HCT116 (cell line): ENCODE results near the gene TNF. TPM values are rescaled to one million over a fixed set of nuclear protein-coding genes. Genes with fewer than 3 reads are reported as not detected.

ENCODE experiments used
- ATAC-seq: fragments of 200-7000 bp; cut with Tn5 transposase; 2 replicates; pipeline ENCODE4 v1.9.1; 2020; ENCODE audit warnings: mild to moderate bottlenecking, moderate library complexity
- BruUV-seq: library from RNA; stranded (reverse); fragments of 400-500 nt; replicated peaks from 2 replicates; lab custom pipeline; 2021; lab: Mats Ljungman, UMichigan
- CTCF ChIA-PET: fragments of 300-600 bp; sonication (Branson Sonifier 250); formaldehyde crosslinking; loops from one replicate; lab custom pipeline; 2021; ENCODE audit warnings: antibody characterized with exemption; lab: Charles Lee
- POLR2A ChIA-PET: fragments of 300-600, 350-600 bp; sonication (Branson Sonifier 250); formaldehyde crosslinking; loops from one replicate; lab custom pipeline; 2021; ENCODE audit warnings: antibody characterized with exemption; lab: Charles Lee
- RAD21 ChIA-PET, 2 experiments: fragments of 300-600 bp; sonication (Branson Sonifier 250); formaldehyde crosslinking; loops; one replicate each; lab custom pipeline; 2023; ENCODE audit warnings: low total read pairs in 2 of 2; ENCODE audit not compliant: uncharacterized antibody in 2 of 2, unreplicated experiment in 2 of 2, low non-redundant PET in 1 of 2; lab: Charles Lee
- DNase-seq: peaks from one replicate; pipeline ENCODE4 v3.0.0-alpha.2; 2010; ENCODE audit warnings: low read depth, low spot score
- H2AFZ ChIP-seq: fragments of 200-600 bp; shearing (Covaris generic), sonication (generic); 2 replicates; pipeline ENCODE4 v1.6.1; 2017; ENCODE audit warnings: low read depth, mixed run types, mixed read lengths, antibody characterized with exemption, low read length; ENCODE audit not compliant: poor library complexity, severe bottlenecking
- H3K27ac ChIP-seq: 2 replicates; pipeline ENCODE4 v1.5.1; 2012; ENCODE audit warnings: low read depth, low read length
- H3K27me3 ChIP-seq: fragments of 200-600 bp; sonication (generic); 2 replicates; pipeline ENCODE4 v1.6.1; 2016; ENCODE audit warnings: mixed run types, low read length, mixed read lengths; ENCODE audit not compliant: insufficient read depth
- H3K36me3 ChIP-seq, 2 experiments: fragments of 200-500 bp in 1 of 2; fragments of 200-600 bp in 1 of 2; sonication (Bioruptor generic) in 1 of 2; sonication (generic) in 1 of 2; 2 replicates each; pipeline versions ENCODE4 v1.5.1 to v1.6.1; 2014 to 2016; ENCODE audit warnings: low read length in 2 of 2, inconsistent platforms in 1 of 2, mixed read lengths in 1 of 2, mixed run types in 1 of 2; ENCODE audit not compliant: insufficient read depth in 2 of 2, control insufficient read depth in 1 of 2
- H3K4me1 ChIP-seq, 2 experiments: fragments of 200-600 bp in 1 of 2; sonication (generic) in 1 of 2; 2 replicates each; pipeline versions ENCODE4 v1.5.1 to v1.6.1; 2012 to 2017; ENCODE audit warnings: low read length in 2 of 2, inconsistent platforms in 1 of 2, mild to moderate bottlenecking in 1 of 2, mixed read lengths in 1 of 2, mixed run types in 1 of 2, moderate library complexity in 1 of 2; ENCODE audit not compliant: insufficient read depth in 2 of 2, control insufficient read depth in 1 of 2
- H3K4me2 ChIP-seq: fragments of 200-600 bp; sonication (generic); 2 replicates; pipeline ENCODE4 v1.6.1; 2017; ENCODE audit warnings: mixed run types, low read length, mixed read lengths
- H3K4me3 ChIP-seq, 2 experiments: fragments of 200-600 bp in 1 of 2; sonication (generic) in 1 of 2; replicated peaks in 1 of 2; 2 replicates each; pipeline ENCODE4 v1.5.1; 2011 to 2016; ENCODE audit warnings: low read length in 2 of 2, control low read depth in 1 of 2, low read depth in 1 of 2, mild to moderate bottlenecking in 1 of 2, mixed read lengths in 1 of 2, mixed run types in 1 of 2
- H3K79me2 ChIP-seq: fragments of 200-600 bp; sonication (generic); 2 replicates; pipeline ENCODE4 v1.6.1; 2017; ENCODE audit warnings: mild to moderate bottlenecking, mixed run types, low read length, moderate library complexity, mixed read lengths; ENCODE audit not compliant: insufficient read depth
- H3K9ac ChIP-seq: fragments of 200-600 bp; sonication (generic); 2 replicates; pipeline ENCODE4 v1.6.1; 2016; ENCODE audit warnings: low read length, mixed read lengths
- H3K9me2 ChIP-seq: fragments of 200-600 bp; sonication (generic), shearing (Covaris generic); 2 replicates; pipeline ENCODE4 v1.6.1; 2017; ENCODE audit warnings: mixed run types, mild to moderate bottlenecking, moderate library complexity; ENCODE audit not compliant: insufficient read depth
- H3K9me3 ChIP-seq, 2 experiments: fragments of 200-500 bp in 1 of 2; fragments of 200-600 bp in 1 of 2; sonication (Bioruptor generic) in 1 of 2; sonication (generic) in 1 of 2; 2 replicates each; pipeline ENCODE4 v1.6.1; 2014 to 2017; ENCODE audit warnings: low read length in 2 of 2, mixed read lengths in 2 of 2, inconsistent platforms in 1 of 2, low read depth in 1 of 2, mild to moderate bottlenecking in 1 of 2, mixed run types in 1 of 2, moderate library complexity in 1 of 2; ENCODE audit not compliant: control insufficient read depth in 1 of 2, insufficient read depth in 1 of 2
- H4K20me1 ChIP-seq: fragments of 200-600 bp; sonication (generic), shearing (Covaris generic); 2 replicates; pipeline ENCODE4 v1.6.1; 2017; ENCODE audit warnings: mixed run types, mild to moderate bottlenecking, moderate library complexity; ENCODE audit not compliant: insufficient read depth
- CBX3 ChIP-seq: IDR thresholded peaks from 2 replicates; pipeline ENCODE4 v1.6.1; 2012; ENCODE audit warnings: low read depth
- CEBPB ChIP-seq: IDR thresholded peaks from 2 replicates; pipeline ENCODE4 v1.6.1; 2012; ENCODE audit warnings: low read depth
- EGR1 ChIP-seq: IDR thresholded peaks from 2 replicates; pipeline ENCODE4 v1.6.1; 2012; ENCODE audit warnings: low read depth
- ELF1 ChIP-seq: IDR thresholded peaks from 2 replicates; pipeline ENCODE4 v1.6.1; 2012; ENCODE audit warnings: low read depth, borderline replicate concordance
- EZH2 ChIP-seq: fragments of 200-600 bp; sonication (generic); IDR thresholded peaks from 2 replicates; pipeline ENCODE4 v1.6.1; 2017; ENCODE audit warnings: antibody characterized with exemption, mixed run types
- EZH2phosphoT487 ChIP-seq: fragments of 200-600 bp; IDR thresholded peaks from 2 replicates; pipeline ENCODE4 v1.6.1; 2018; ENCODE audit warnings: antibody characterized with exemption, borderline replicate concordance
- JUND ChIP-seq: IDR thresholded peaks from 2 replicates; pipeline ENCODE4 v1.6.1; 2012
- MAX ChIP-seq: IDR thresholded peaks from 2 replicates; pipeline ENCODE4 v1.6.1; 2012
- POLR2A ChIP-seq: IDR thresholded peaks from 2 replicates; pipeline ENCODE4 v1.7.0; 2011; ENCODE audit warnings: borderline replicate concordance; ENCODE audit not compliant: insufficient read depth, insufficient read length; ENCODE audit errors: extremely low read depth
- POLR2AphosphoS5 ChIP-seq: IDR thresholded peaks from 2 replicates; pipeline ENCODE4 v1.6.1; 2011; ENCODE audit warnings: mild to moderate bottlenecking, low read depth, low read length, moderate library complexity
- RAD21 ChIP-seq: IDR thresholded peaks from 2 replicates; pipeline ENCODE4 v1.6.1; 2012; ENCODE audit warnings: low read depth, mild to moderate bottlenecking
- SIN3A ChIP-seq: IDR thresholded peaks from 2 replicates; pipeline ENCODE4 v1.6.1; 2012; ENCODE audit warnings: low read depth
- TCF7L2 ChIP-seq: IDR thresholded peaks from 2 replicates; pipeline ENCODE4 v1.7.0; 2011; ENCODE audit warnings: borderline replicate concordance, inconsistent platforms; ENCODE audit not compliant: insufficient read depth, insufficient read length; ENCODE audit errors: extremely low read depth
- YY1 ChIP-seq: IDR thresholded peaks from 2 replicates; pipeline ENCODE4 v1.6.1; 2011; ENCODE audit warnings: low read length, low read depth, moderate library complexity, mild to moderate bottlenecking; ENCODE audit not compliant: insufficient replicate concordance; ENCODE audit errors: extremely low read depth
- ZNF274 ChIP-seq: fragments of 200-500 bp; sonication (Bioruptor generic); IDR thresholded peaks from 2 replicates; pipeline ENCODE4 v1.6.1; 2014; ENCODE audit warnings: mild to moderate bottlenecking, low read depth, low read length, inconsistent platforms
- intact Hi-C: fragments of 100-400 bp; cut with micrococcal nuclease; formaldehyde crosslinking; loops from 2 replicates; pipeline ENCODE4 v1.10.0; 2022
- total RNA-seq: library from RNA; stranded (reverse); gene quantifications from one replicate; pipeline ENCODE4 v1.2.1, GENCODE V29; 2021; ENCODE audit not compliant: unreplicated experiment
- TF ChIP-seq, protein P1 (sequence below): IDR thresholded peaks from 2 replicates; pipeline ENCODE4 v1.6.1; 2011; ENCODE audit warnings: mild to moderate bottlenecking, low read length, moderate library complexity; ENCODE audit not compliant: insufficient replicate concordance; ENCODE audit errors: extremely low read depth
- TF ChIP-seq, protein P2 (sequence below): IDR thresholded peaks from 2 replicates; pipeline ENCODE4 v1.6.1; 2012; ENCODE audit warnings: low read depth
- TF ChIP-seq, protein P3 (sequence below), 3 experiments: fragments of 200-600 bp in 1 of 3; sonication (generic) in 1 of 3; IDR thresholded peaks in 2 of 3; conservative IDR thresholded peaks in 1 of 3; 2 replicates each; pipeline ENCODE4 v1.5.1; 2012 to 2017; ENCODE audit warnings: low read depth in 2 of 3, low read length in 2 of 3, antibody characterized with exemption in 1 of 3, borderline replicate concordance in 1 of 3, control low read depth in 1 of 3, mild to moderate bottlenecking in 1 of 3, mixed read lengths in 1 of 3, mixed run types in 1 of 3, moderate library complexity in 1 of 3; ENCODE audit not compliant: insufficient read depth in 1 of 3

TNF gene
- total RNA-seq, 1 experiment from 2014 or later = 0.59 TPM

DNA sequence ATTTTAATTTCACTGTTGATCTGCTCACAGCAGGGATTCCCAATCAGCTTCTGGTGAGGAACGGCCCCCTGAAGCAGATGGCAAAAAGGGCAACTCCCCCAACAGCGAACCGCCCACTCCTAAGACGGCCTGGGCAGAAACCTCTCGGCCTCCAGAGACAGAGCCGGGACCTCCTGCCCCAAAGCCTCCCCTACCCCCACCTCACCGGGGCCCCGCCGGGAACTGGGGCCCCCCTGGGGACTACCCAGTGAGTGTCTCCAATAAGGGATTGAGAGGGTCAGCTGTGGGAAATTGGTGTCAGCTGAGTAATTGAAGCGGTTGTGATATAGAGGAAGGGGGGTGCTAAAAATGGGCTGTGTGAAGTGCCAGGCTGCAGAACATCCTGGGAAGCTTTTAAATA is 51.6 kb downstream of the TNF start:
- Histone ChIP-seq H3K4me1 (peaks cover 6 to 7% of the 10 kb centered on the region in 2 experiments; a peak in 3 of 4 replicates), H3K79me2 (peaks cover 90% of the 10 kb centered on the region), H3K4me3 (no peak overlapping the region), H2AFZ (no peak overlapping the region), H4K20me1 (no peaks in the 10 kb centered on the region), H3K27ac (no peak overlapping the region), H3K36me3 (peaks cover 54 to 97% of the 10 kb centered on the region in 2 experiments), H3K27me3 (no peaks in the 10 kb centered on the region), H3K4me2 (no peak overlapping the region), H3K9me2 (no peaks in the 10 kb centered on the region), H3K9ac (no peak overlapping the region), H3K9me3 (no peaks in the 10 kb centered on the region)
- RAD21 ChIA-PET = no interaction called here
- POLR2A ChIA-PET = no interaction called here
- CTCF ChIA-PET = no interaction called here
- intact Hi-C loops = no loop called here
- ATAC-seq (no peak), DNase-seq (no peak)
- TF ChIP-seq, protein P1, sequence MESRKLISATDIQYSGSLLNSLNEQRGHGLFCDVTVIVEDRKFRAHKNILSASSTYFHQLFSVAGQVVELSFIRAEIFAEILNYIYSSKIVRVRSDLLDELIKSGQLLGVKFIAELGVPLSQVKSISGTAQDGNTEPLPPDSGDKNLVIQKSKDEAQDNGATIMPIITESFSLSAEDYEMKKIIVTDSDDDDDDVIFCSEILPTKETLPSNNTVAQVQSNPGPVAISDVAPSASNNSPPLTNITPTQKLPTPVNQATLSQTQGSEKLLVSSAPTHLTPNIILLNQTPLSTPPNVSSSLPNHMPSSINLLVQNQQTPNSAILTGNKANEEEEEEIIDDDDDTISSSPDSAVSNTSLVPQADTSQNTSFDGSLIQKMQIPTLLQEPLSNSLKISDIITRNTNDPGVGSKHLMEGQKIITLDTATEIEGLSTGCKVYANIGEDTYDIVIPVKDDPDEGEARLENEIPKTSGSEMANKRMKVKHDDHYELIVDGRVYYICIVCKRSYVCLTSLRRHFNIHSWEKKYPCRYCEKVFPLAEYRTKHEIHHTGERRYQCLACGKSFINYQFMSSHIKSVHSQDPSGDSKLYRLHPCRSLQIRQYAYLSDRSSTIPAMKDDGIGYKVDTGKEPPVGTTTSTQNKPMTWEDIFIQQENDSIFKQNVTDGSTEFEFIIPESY = no peak
- TF ChIP-seq, protein P2, sequence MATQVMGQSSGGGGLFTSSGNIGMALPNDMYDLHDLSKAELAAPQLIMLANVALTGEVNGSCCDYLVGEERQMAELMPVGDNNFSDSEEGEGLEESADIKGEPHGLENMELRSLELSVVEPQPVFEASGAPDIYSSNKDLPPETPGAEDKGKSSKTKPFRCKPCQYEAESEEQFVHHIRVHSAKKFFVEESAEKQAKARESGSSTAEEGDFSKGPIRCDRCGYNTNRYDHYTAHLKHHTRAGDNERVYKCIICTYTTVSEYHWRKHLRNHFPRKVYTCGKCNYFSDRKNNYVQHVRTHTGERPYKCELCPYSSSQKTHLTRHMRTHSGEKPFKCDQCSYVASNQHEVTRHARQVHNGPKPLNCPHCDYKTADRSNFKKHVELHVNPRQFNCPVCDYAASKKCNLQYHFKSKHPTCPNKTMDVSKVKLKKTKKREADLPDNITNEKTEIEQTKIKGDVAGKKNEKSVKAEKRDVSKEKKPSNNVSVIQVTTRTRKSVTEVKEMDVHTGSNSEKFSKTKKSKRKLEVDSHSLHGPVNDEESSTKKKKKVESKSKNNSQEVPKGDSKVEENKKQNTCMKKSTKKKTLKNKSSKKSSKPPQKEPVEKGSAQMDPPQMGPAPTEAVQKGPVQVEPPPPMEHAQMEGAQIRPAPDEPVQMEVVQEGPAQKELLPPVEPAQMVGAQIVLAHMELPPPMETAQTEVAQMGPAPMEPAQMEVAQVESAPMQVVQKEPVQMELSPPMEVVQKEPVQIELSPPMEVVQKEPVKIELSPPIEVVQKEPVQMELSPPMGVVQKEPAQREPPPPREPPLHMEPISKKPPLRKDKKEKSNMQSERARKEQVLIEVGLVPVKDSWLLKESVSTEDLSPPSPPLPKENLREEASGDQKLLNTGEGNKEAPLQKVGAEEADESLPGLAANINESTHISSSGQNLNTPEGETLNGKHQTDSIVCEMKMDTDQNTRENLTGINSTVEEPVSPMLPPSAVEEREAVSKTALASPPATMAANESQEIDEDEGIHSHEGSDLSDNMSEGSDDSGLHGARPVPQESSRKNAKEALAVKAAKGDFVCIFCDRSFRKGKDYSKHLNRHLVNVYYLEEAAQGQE = no peak
- TF ChIP-seq EGR1 = no peak
- no peak for TF ChIP-seq ELF1
- no peak for TF ChIP-seq SIN3A
- no peak for TF ChIP-seq CBX3
- no peak for TF ChIP-seq EZH2
- no peak for TF ChIP-seq TCF7L2
- no peak for TF ChIP-seq RAD21
- TF ChIP-seq MAX = no peak
- no peak for TF ChIP-seq POLR2A
- TF ChIP-seq ZNF274 = no peak
- no peak for TF ChIP-seq POLR2AphosphoS5
- no peak for TF ChIP-seq YY1
- TF ChIP-seq EZH2phosphoT487 = no peak
- TF ChIP-seq JUND = no peak
- no peak for TF ChIP-seq CEBPB
- TF ChIP-seq, protein P3, sequence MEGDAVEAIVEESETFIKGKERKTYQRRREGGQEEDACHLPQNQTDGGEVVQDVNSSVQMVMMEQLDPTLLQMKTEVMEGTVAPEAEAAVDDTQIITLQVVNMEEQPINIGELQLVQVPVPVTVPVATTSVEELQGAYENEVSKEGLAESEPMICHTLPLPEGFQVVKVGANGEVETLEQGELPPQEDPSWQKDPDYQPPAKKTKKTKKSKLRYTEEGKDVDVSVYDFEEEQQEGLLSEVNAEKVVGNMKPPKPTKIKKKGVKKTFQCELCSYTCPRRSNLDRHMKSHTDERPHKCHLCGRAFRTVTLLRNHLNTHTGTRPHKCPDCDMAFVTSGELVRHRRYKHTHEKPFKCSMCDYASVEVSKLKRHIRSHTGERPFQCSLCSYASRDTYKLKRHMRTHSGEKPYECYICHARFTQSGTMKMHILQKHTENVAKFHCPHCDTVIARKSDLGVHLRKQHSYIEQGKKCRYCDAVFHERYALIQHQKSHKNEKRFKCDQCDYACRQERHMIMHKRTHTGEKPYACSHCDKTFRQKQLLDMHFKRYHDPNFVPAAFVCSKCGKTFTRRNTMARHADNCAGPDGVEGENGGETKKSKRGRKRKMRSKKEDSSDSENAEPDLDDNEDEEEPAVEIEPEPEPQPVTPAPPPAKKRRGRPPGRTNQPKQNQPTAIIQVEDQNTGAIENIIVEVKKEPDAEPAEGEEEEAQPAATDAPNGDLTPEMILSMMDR (IDR thresholded peaks at IDR 0.05 in 2 of 3, conservative IDR thresholded peaks at IDR 0.05 in 1 of 3; ENCODE audit: borderline replicate concordance in 1 of 3, insufficient read depth in 1 of 3, low read depth in 2 of 3, low read length in 2 of 3) = no peak
- BruUV-seq = no TSS peak
